Measurements from ENCODE around the gene KIRREL1. TPM values are rescaled to one million over a fixed set of nuclear protein-coding genes. Genes with fewer than 3 reads are reported as not detected.

Gene KIRREL1
- polyA plus RNA-seq, 1 donor from 2014 or later: 12.9 TPM

DNA sequence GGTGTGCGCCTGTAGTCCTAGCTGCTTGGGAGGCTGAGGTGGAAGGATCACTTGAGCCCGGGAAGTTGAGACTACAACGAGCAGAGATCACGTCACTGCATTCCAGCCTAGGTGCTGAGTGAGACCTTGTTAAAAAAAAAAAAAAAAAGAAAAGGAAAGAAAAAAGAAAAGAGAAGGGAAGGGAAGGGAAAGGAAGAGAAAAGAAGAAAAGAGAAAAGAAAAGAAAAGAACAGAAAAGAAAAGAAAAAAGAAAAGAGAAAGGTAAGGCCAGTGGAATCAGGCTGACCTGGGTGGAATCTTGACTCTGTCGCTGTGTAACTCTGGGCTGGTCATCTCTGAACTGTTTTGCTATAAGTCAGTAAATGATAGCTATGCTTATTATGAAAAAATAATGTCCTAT, 33.7 kb upstream of the KIRREL1 start:
- Histone ChIP-seq H3K9me2 (ENCODE audit: insufficient read depth, low read length) (no peaks in the 10 kb centered on the region), H3K4me3 (ENCODE audit: low read length) (no peak overlapping the region), H3F3A (ENCODE audit: insufficient read depth, low read length, poor library complexity, severe bottlenecking) (no peaks in the 10 kb centered on the region), H3K4me2 (ENCODE audit: low read length) (no peak overlapping the region), H3K27ac (ENCODE audit: low read length) (no peak overlapping the region), H4K20me1 (ENCODE audit: insufficient read depth) (no peaks in the 10 kb centered on the region), H3K27me3 (ENCODE audit: insufficient read depth, low read depth, low read length) (no peaks in the 10 kb centered on the region), H3K79me2 (replicated peaks; ENCODE audit: insufficient read depth, low read length) (no peaks in the 10 kb centered on the region), H3K9me3 (ENCODE audit: low read length) (no peaks in the 10 kb centered on the region), H2AFZ (ENCODE audit: low read depth, low read length) (no peak overlapping the region), H3K36me3 (ENCODE audit: insufficient read depth, low read length) (no peaks in the 10 kb centered on the region), H3K9ac (ENCODE audit: low read length) (no peak overlapping the region)
- TF ChIP-seq SMC3 (conservative IDR thresholded peaks at IDR 0.05; ENCODE audit: poor library complexity) (no peak), POLR2AphosphoS5 (IDR thresholded peaks at IDR 0.05) (no peak), RAD21 (conservative IDR thresholded peaks at IDR 0.05) (no peak), MXI1 (conservative IDR thresholded peaks at IDR 0.05; ENCODE audit: poor library complexity, severe bottlenecking) (no peak), REST (IDR thresholded peaks at IDR 0.05; ENCODE audit: borderline replicate concordance) (no peak)
- TF ChIP-seq, protein P1, sequence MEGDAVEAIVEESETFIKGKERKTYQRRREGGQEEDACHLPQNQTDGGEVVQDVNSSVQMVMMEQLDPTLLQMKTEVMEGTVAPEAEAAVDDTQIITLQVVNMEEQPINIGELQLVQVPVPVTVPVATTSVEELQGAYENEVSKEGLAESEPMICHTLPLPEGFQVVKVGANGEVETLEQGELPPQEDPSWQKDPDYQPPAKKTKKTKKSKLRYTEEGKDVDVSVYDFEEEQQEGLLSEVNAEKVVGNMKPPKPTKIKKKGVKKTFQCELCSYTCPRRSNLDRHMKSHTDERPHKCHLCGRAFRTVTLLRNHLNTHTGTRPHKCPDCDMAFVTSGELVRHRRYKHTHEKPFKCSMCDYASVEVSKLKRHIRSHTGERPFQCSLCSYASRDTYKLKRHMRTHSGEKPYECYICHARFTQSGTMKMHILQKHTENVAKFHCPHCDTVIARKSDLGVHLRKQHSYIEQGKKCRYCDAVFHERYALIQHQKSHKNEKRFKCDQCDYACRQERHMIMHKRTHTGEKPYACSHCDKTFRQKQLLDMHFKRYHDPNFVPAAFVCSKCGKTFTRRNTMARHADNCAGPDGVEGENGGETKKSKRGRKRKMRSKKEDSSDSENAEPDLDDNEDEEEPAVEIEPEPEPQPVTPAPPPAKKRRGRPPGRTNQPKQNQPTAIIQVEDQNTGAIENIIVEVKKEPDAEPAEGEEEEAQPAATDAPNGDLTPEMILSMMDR (IDR thresholded peaks at IDR 0.05; ENCODE audit: poor library complexity, severe bottlenecking): no peak

- no peak overlapping the region for H3K27ac ChIP-seq (ENCODE audit: low read length)
- no peaks in the 10 kb centered on the region for H4K20me1 ChIP-seq (ENCODE audit: insufficient read depth)
- H3K27me3 ChIP-seq (ENCODE audit: insufficient read depth, low read depth, low read length): no peaks in the 10 kb centered on the region
- no peak overlapping the region for H2AFZ ChIP-seq (ENCODE audit: low read depth, low read length)
- H3K4me2 ChIP-seq (ENCODE audit: low read length): no peak overlapping the region
- no peak overlapping the region for H3K9ac ChIP-seq (ENCODE audit: low read length)
- H3K9me3 ChIP-seq (ENCODE audit: low read length): no peaks in the 10 kb centered on the region
- no peak overlapping the region for H3K4me3 ChIP-seq (ENCODE audit: low read length)
- no peaks in the 10 kb centered on the region for H3K36me3 ChIP-seq (ENCODE audit: insufficient read depth, low read length)
- H3K9me2 ChIP-seq (ENCODE audit: insufficient read depth, low read length): no peaks in the 10 kb centered on the region
- TF ChIP-seq EZH2 (IDR thresholded peaks at IDR 0.05; ENCODE audit: borderline replicate concordance, insufficient read depth, low read length, poor library complexity, severe bottlenecking) (no peak), SMC3 (conservative IDR thresholded peaks at IDR 0.05; ENCODE audit: poor library complexity) (no peak), REST (IDR thresholded peaks at IDR 0.05; ENCODE audit: borderline replicate concordance) (no peak), TAF1 (IDR thresholded peaks at IDR 0.05; ENCODE audit: low read depth) (no peak), POLR2AphosphoS5 (IDR thresholded peaks at IDR 0.05) (no peak), MXI1 (conservative IDR thresholded peaks at IDR 0.05; ENCODE audit: poor library complexity, severe bottlenecking) (no peak), RAD21 (conservative IDR thresholded peaks at IDR 0.05) (no peak), EP300 (conservative IDR thresholded peaks at IDR 0.05; ENCODE audit: poor library complexity, severe bottlenecking) (no peak)
- TF ChIP-seq, protein P1 (IDR thresholded peaks at IDR 0.05; ENCODE audit: poor library complexity, severe bottlenecking): no peak
- H3F3A ChIP-seq (ENCODE audit: insufficient read depth, low read length, poor library complexity, severe bottlenecking): no peaks in the 10 kb centered on the region
- no peaks in the 10 kb centered on the region for H3K79me2 ChIP-seq (replicated peaks; ENCODE audit: insufficient read depth, low read length)
Observed at GRCh38 chr1:157960773-157961172, 32.7 kb upstream of the KIRREL1 start.

Measured in neural cell (in vitro differentiated cells).